HFF-Myc (cell line): ENCODE measurements around the gene RASL12.

Experiments used
- DNase-seq: peaks from one replicate; pipeline ENCODE4 v3.0.0-alpha.2; 2011; ENCODE audit warnings: low read depth; ENCODE audit errors: extremely low read depth
- H3K4me3 ChIP-seq: replicated peaks from 2 replicates; pipeline ENCODE4 v1.5.1; 2011; ENCODE audit warnings: low read depth, mild to moderate bottlenecking, control low read depth, low read length
- TF ChIP-seq, protein P1 (sequence below): IDR thresholded peaks from 2 replicates; pipeline ENCODE4 v1.5.1; 2012; ENCODE audit warnings: mild to moderate bottlenecking, low read depth, low read length, control low read depth; ENCODE audit errors: missing control alignments

RASL12 gene

GRCh38 chr15:65006876-65007275 is 60.9 kb downstream of the RASL12 start:
- no peak for DNase-seq
- H3K4me3 ChIP-seq = no peak overlapping the region
- TF ChIP-seq, protein P1, sequence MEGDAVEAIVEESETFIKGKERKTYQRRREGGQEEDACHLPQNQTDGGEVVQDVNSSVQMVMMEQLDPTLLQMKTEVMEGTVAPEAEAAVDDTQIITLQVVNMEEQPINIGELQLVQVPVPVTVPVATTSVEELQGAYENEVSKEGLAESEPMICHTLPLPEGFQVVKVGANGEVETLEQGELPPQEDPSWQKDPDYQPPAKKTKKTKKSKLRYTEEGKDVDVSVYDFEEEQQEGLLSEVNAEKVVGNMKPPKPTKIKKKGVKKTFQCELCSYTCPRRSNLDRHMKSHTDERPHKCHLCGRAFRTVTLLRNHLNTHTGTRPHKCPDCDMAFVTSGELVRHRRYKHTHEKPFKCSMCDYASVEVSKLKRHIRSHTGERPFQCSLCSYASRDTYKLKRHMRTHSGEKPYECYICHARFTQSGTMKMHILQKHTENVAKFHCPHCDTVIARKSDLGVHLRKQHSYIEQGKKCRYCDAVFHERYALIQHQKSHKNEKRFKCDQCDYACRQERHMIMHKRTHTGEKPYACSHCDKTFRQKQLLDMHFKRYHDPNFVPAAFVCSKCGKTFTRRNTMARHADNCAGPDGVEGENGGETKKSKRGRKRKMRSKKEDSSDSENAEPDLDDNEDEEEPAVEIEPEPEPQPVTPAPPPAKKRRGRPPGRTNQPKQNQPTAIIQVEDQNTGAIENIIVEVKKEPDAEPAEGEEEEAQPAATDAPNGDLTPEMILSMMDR = no peak

DNA sequence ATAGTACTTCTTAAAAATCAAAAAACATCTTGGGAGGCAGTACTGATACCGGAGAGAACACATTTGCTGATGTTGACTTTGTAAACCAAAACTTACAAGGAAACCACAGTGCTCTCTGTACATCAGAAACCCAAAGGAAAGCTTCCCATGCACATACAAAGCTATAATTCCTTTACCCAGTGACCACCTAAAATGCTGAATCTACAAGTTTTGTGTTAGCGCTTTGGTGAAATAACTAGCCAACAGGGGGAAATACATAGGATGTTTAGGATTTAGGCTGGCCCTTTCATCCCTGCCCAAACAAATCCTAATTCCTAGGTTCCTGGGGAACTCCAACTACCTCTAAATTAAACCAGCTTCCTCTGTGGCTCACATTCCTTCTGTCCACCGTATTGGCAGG is 62.8 kb downstream of the RASL12 start:
- TF ChIP-seq, protein P1 = no peak
- H3K4me3 ChIP-seq = no peak overlapping the region
- no peak for DNase-seq
